AG09319 (cell line): ENCODE results near the gene ZPBP.

ENCODE experiments used
- DNase-seq: peaks from one replicate; pipeline ENCODE4 v3.0.0-alpha.2; 2010; ENCODE audit warnings: low read depth; ENCODE audit errors: extremely low read depth
- TF ChIP-seq, protein P1 (sequence below): IDR thresholded peaks from 2 replicates; pipeline ENCODE4 v1.5.1; 2011; ENCODE audit warnings: low read depth, mild to moderate bottlenecking, inconsistent platforms, low read length, moderate library complexity

Gene ZPBP

DNA sequence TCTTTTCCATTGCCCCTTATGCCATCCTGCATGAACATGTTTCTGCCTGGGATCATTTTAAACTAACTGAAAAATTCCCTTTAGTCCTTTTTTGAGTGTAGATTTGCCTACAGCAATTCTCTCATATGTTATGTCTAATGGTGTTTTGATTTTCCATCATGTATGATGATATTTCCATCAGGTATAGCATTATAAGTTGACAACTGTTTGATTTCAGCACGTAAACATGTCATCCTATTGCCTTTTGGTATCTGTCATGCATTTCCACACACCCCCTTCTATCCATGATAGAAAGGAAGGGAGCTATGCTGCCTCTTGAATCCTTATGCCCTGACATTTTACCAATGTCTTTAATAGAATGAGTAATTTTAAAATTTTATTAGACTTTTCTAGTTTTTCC is 116.8 kb downstream of the ZPBP start:
- TF ChIP-seq, protein P1, sequence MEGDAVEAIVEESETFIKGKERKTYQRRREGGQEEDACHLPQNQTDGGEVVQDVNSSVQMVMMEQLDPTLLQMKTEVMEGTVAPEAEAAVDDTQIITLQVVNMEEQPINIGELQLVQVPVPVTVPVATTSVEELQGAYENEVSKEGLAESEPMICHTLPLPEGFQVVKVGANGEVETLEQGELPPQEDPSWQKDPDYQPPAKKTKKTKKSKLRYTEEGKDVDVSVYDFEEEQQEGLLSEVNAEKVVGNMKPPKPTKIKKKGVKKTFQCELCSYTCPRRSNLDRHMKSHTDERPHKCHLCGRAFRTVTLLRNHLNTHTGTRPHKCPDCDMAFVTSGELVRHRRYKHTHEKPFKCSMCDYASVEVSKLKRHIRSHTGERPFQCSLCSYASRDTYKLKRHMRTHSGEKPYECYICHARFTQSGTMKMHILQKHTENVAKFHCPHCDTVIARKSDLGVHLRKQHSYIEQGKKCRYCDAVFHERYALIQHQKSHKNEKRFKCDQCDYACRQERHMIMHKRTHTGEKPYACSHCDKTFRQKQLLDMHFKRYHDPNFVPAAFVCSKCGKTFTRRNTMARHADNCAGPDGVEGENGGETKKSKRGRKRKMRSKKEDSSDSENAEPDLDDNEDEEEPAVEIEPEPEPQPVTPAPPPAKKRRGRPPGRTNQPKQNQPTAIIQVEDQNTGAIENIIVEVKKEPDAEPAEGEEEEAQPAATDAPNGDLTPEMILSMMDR = no peak
- no peak for DNase-seq

DNA sequence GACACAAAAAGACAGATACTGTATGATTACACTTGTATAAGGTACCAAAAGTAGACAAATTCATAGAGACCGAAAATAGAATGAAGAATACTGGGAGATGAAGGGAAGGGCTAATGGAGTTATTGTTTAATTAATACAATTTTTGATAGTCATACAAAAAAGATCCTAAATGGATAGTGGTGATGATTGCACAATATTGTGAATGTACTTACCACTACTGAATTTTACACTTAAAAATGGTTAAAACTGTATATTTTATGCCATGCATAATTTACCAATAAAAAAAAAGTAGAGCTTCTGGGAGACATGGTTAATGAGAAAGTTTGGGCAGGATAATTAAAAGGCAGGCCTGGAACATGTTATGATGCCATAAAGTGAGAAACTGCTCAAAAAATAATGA is 119.0 kb downstream of the ZPBP start:
- TF ChIP-seq, protein P1 = no peak
- DNase-seq = no peak

- DNase-seq = no peak
- TF ChIP-seq, protein P1 = no peak
Observed at GRCh38 chr7:49937608-49938007, 155.4 kb downstream of the ZPBP start.

DNA sequence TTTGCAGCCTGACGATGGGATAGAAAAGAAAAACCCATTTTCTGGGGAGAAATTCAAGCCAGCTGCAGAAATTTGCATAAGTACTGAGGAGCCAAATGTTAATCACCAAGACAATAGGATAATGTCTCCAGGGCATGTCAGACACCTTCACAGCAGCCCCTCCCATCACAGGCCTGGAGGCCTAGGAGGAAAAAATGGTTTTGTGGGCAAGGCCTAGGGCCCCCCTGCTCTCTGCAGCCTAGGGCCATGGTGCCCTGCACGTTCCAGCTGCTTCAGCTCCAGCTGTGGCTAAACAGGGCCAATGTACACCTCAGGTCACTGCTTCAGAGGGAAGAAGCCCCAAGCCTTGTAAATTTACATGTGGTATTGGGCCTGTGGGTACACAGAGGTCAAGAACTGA is 161.4 kb downstream of the ZPBP start:
- TF ChIP-seq, protein P1 = no peak
- no peak for DNase-seq

GRCh38 chr7:49928787-49929186 is 164.3 kb downstream of the ZPBP start:
- TF ChIP-seq, protein P1 = no peak
- no peak for DNase-seq

- TF ChIP-seq, protein P1 = no peak
- DNase-seq = no peak
Observed at GRCh38 chr7:49927631-49928030, 165.4 kb downstream of the ZPBP start.

DNA sequence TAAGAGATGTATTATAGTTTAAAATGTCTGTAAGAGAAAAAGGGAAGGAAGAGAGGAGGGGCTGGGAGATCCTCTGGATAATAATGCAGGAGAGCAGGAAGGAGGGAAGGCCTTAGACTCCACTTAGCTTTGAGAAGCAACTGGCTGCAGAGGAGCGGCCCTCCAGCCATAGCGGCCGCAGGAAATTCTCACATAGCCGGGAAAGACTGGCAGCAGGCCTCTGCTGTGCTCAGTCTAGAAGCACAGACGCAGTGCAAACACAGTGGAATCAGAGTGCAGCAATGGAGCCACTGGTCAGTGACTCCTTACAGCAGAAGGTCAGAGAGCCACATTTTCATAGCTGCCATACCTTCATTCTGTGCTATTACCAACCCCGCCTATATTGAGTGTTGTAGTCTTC is 166.3 kb downstream of the ZPBP start:
- DNase-seq = no peak
- TF ChIP-seq, protein P1 = no peak
